K562 (cell line): ENCODE data around the gene FES. TPM values are rescaled to one million over a fixed set of nuclear protein-coding genes. Genes with fewer than 3 reads are reported as not detected.

Experiments used
- ATF3 ChIP-seq, 2 experiments: fragments of 450-650 bp in 1 of 2; sonication (generic) in 1 of 2; formaldehyde crosslinking in 1 of 2; IDR thresholded peaks in 1 of 2; conservative IDR thresholded peaks in 1 of 2; 2 replicates each; pipeline versions ENCODE4 v1.6.1 to v1.8.1; 2016 to 2023; ENCODE audit warnings: mild to moderate bottlenecking in 2 of 2, moderate library complexity in 2 of 2, inconsistent platforms in 1 of 2, missing genetic modification reagents in 1 of 2
- E2F1 ChIP-seq: sonication (generic); formaldehyde crosslinking; IDR thresholded peaks from 2 replicates; pipeline ENCODE4 v1.8.1; 2023; ENCODE audit warnings: mild to moderate bottlenecking, missing genetic modification reagents, moderate library complexity
- E2F3 ChIP-seq: fragments of 250-450 bp; sonication (Bioruptor Pico); IDR thresholded peaks from 2 replicates; pipeline ENCODE4 v1.4.0; 2020; ENCODE audit warnings: mild to moderate bottlenecking
- E2F5 ChIP-seq: sonication (generic); formaldehyde crosslinking; IDR thresholded peaks from 2 replicates; pipeline ENCODE4 v1.8.0; 2022; ENCODE audit warnings: mild to moderate bottlenecking, missing genetic modification reagents
- EGR1 ChIP-seq: fragments of 450-650 bp; conservative IDR thresholded peaks from 2 replicates; pipeline ENCODE4 v1.6.1; 2017; ENCODE audit warnings: mild to moderate bottlenecking
- ERF ChIP-seq: fragments of 450-650 bp; formaldehyde crosslinking; IDR thresholded peaks from 2 replicates; pipeline ENCODE4 v1.4.0; 2020; ENCODE audit warnings: mild to moderate bottlenecking, mixed read lengths
- HIVEP1 ChIP-seq: fragments of 250-450 bp; sonication (Bioruptor Pico); IDR thresholded peaks from 2 replicates; pipeline ENCODE4 v1.4.0; 2020; ENCODE audit warnings: mild to moderate bottlenecking
- PML ChIP-seq: IDR thresholded peaks from 2 replicates; pipeline ENCODE4 v1.6.1; 2012; ENCODE audit warnings: low read length, inconsistent platforms
- POU5F1 ChIP-seq: fragments of 150-350 bp; IDR thresholded peaks from 2 replicates; pipeline ENCODE4 v1.6.1; 2014; ENCODE audit warnings: borderline replicate concordance, low read length, low read depth, mild to moderate bottlenecking; ENCODE audit not compliant: partially characterized antibody
- SIN3A ChIP-seq, 2 experiments: fragments of 150-350 bp in 1 of 2; IDR thresholded peaks; 2 replicates each; pipeline ENCODE4 v1.6.1; 2011 to 2016; ENCODE audit warnings: borderline replicate concordance in 2 of 2, low read depth in 2 of 2, low read length in 2 of 2, mild to moderate bottlenecking in 2 of 2, moderate library complexity in 2 of 2; ENCODE audit not compliant: control insufficient read depth in 1 of 2
- STAG1 ChIP-seq: sonication (generic); formaldehyde crosslinking; IDR thresholded peaks from 2 replicates; pipeline ENCODE4 v1.5.0; 2020; ENCODE audit warnings: missing genetic modification reagents, borderline replicate concordance
- STAT5B ChIP-seq: fragments of 250-450 bp; sonication (Bioruptor Pico); IDR thresholded peaks from 2 replicates; pipeline ENCODE4 v1.8.0; 2021; ENCODE audit warnings: mild to moderate bottlenecking, inconsistent platforms
- STAT6 ChIP-seq: sonication (generic); formaldehyde crosslinking; IDR thresholded peaks from 2 replicates; pipeline ENCODE4 v1.8.1; 2023; ENCODE audit warnings: mild to moderate bottlenecking, missing genetic modification reagents
- TARDBP ChIP-seq: fragments of 450-650 bp; IDR thresholded peaks from 2 replicates; pipeline ENCODE4 v1.6.1; 2016
- TEAD4 ChIP-seq, 2 experiments: sonication (generic) in 1 of 2; formaldehyde crosslinking in 1 of 2; IDR thresholded peaks; 2 replicates each; pipeline versions ENCODE4 v1.6.1 to v1.8.0; 2012 to 2022; ENCODE audit warnings: borderline replicate concordance in 1 of 2, inconsistent platforms in 1 of 2, low read length in 1 of 2, mild to moderate bottlenecking in 1 of 2, missing genetic modification reagents in 1 of 2
- ZBTB26 ChIP-seq: fragments of 450-650 bp; formaldehyde crosslinking; IDR thresholded peaks from 2 replicates; pipeline ENCODE4 v1.4.0; 2022; ENCODE audit warnings: missing genetic modification characterization
- ZFP30 ChIP-seq: fragments of 250-450 bp; sonication (Bioruptor Pico); IDR thresholded peaks from 2 replicates; pipeline ENCODE4 v1.8.0; 2022; ENCODE audit warnings: moderate library complexity, mild to moderate bottlenecking, inconsistent platforms, borderline replicate concordance
- ZFP36 ChIP-seq: fragments of 150-350 bp; IDR thresholded peaks from 2 replicates; pipeline ENCODE4 v1.6.1; 2018; ENCODE audit warnings: low read length, low read depth; ENCODE audit not compliant: partially characterized antibody
- ZNF146 ChIP-seq: IDR thresholded peaks from one replicate; pipeline ENCODE4 v1.6.1; 2018; ENCODE audit warnings: missing compliant biosample characterization; ENCODE audit not compliant: unreplicated experiment
- ZNF224 ChIP-seq: sonication (generic); formaldehyde crosslinking; IDR thresholded peaks from 2 replicates; pipeline ENCODE4 v1.8.0; 2022; ENCODE audit warnings: mild to moderate bottlenecking, missing genetic modification reagents
- ZNF436 ChIP-seq: fragments of 250-450, 450-650 bp; sonication (Bioruptor Pico); formaldehyde crosslinking; IDR thresholded peaks from 2 replicates; pipeline ENCODE4 v1.7.0; 2020; ENCODE audit warnings: mild to moderate bottlenecking
- ZNF699 ChIP-seq: fragments of 250-450 bp; sonication (Bioruptor Pico); IDR thresholded peaks from 2 replicates; pipeline ENCODE4 v1.8.0; 2021; ENCODE audit warnings: mild to moderate bottlenecking, moderate library complexity; ENCODE audit not compliant: insufficient replicate concordance
- polyA plus RNA-seq, 8 experiments: library from polyadenylated mRNA; depleted of rRNA in 4 of 8; stranded (reverse) in 5 of 8; unstranded in 3 of 8; fragments of >200 nt; fragmentation: Nextera tagmentation in 2 of 8; fragmentation: Illumina TruSeq in 1 of 8; extraction: Ambion mirVana in 2 of 8; extraction: Trizol in 1 of 8; gene quantifications; 2 replicates each; pipeline versions ENCODE4 v1.2.1 to v1.2.3, GENCODE V29; 2011 to 2014; ENCODE audit warnings: inconsistent platforms in 1 of 8, missing spikeins in 1 of 8
- total RNA-seq, 7 experiments: library from RNA; depleted of rRNA in 6 of 7; stranded (reverse); fragments of >200 nt in 6 of 7; fragmentation: Illumina TruSeq in 2 of 7; extraction: Trizol in 2 of 7; gene quantifications; 2 replicates each; pipeline versions ENCODE4 v1.2.1 to v1.2.3, GENCODE V29; 2011 to 2021; ENCODE audit warnings: low replicate concordance in 1 of 7

The FES gene
- total and polyA plus RNA-seq, 9 of the 15 experiments (the other 6 are each of a cell fraction or from before 2014, with no cell fraction given): 0.38 to 2.6 (median 0.82) TPM

- TF ChIP-seq SIN3A (IDR thresholded peaks at IDR 0.05; ENCODE audit: borderline replicate concordance in 2 of 2, control insufficient read depth in 1 of 2, low read depth in 2 of 2, low read length in 2 of 2) (no peak), ZNF436 (CRISPR knock-in tag) (no peak), ZNF146 (no peak), POU5F1 (no peak), STAT6 (CRISPR knock-in tag) (no peak), ZNF699 (no peak), STAT5B (CRISPR knock-in tag) (no peak), ZBTB26 (CRISPR knock-in tag) (no peak), TEAD4 (IDR thresholded peaks at IDR 0.05; ENCODE audit: low read length) (peak; percentile 95), TEAD4 (CRISPR knock-in tag; IDR thresholded peaks at IDR 0.05; ENCODE audit: borderline replicate concordance) (no peak), STAG1 (CRISPR knock-in tag) (no peak), HIVEP1 (CRISPR knock-in tag) (no peak), ZNF224 (CRISPR knock-in tag) (no peak), E2F5 (no peak), ZFP30 (CRISPR knock-in tag) (no peak), EGR1 (peak; percentile 92), TARDBP (peak; percentile 89), ATF3 (IDR thresholded peaks at IDR 0.05) (peak; percentile 89), ATF3 (CRISPR knock-in tag; conservative IDR thresholded peaks at IDR 0.05) (peak; percentile 49; the same call in 1 of the 2 replicates), E2F3 (no peak), E2F1 (CRISPR knock-in tag) (no peak), PML (peak; percentile 91), ZFP36 (peak; percentile 61), ERF (CRISPR knock-in tag) (no peak)
Measured at GRCh38 chr15:90840954-90841353, 43.4 kb upstream of the FES start (continued).
